K562 treated with DMSO at 1 percent for 24 hours (cell line): ENCODE measurements around the gene TMEM203. TPM values are rescaled to one million over a fixed set of nuclear protein-coding genes. Genes with fewer than 3 reads are reported as not detected.

Experiments
- total RNA-seq: library from RNA; unstranded; fragments of 300-600 nt; gene quantifications from 2 replicates; pipeline ENCODE4 v1.2.3, GENCODE V29; 2022; ENCODE audit warnings: low read depth; ENCODE audit not compliant: insufficient read depth

Gene TMEM203
- 70.6 and 73.1 TPM in 2 replicates for total RNA-seq

GRCh38 chr9:137205126-137206069 is at the start of gene TMEM203, which contains the start of gene NDOR1:
TMEM203 (minus strand) TSS chr9:137205648; CDS start chr9:137205414, 234 bp downstream.
NDOR1 (plus strand) TSS chr9:137205700; CDS start chr9:137205778, 78 bp downstream.

GRCh38 chr9:137254624-137255447 is 49.4 kb upstream of the TMEM203 start, which contains the start of gene NELFB:
NELFB (plus strand) TSS chr9:137255327.

DNA sequence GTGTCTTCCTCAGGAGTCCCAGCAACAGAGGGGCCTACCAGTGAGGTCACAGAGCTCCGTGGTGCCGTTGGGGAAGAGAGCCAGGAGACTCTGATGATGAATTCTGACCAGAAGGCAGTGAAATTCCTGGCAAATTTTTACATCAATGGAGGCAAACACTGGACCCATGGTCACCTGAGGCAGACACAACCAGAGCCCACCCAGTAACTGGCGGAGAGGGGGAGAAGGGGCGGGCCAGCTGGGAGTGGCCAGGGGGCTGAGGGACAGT is 45.7 kb upstream of the TMEM203 start, which contains the start of gene STPG3:
Gene STPG3, plus strand, starts transcription at position 93 of the 268 bp plus-strand sequence. Its CDS starts 1 bp downstream, at position 94.

DNA sequence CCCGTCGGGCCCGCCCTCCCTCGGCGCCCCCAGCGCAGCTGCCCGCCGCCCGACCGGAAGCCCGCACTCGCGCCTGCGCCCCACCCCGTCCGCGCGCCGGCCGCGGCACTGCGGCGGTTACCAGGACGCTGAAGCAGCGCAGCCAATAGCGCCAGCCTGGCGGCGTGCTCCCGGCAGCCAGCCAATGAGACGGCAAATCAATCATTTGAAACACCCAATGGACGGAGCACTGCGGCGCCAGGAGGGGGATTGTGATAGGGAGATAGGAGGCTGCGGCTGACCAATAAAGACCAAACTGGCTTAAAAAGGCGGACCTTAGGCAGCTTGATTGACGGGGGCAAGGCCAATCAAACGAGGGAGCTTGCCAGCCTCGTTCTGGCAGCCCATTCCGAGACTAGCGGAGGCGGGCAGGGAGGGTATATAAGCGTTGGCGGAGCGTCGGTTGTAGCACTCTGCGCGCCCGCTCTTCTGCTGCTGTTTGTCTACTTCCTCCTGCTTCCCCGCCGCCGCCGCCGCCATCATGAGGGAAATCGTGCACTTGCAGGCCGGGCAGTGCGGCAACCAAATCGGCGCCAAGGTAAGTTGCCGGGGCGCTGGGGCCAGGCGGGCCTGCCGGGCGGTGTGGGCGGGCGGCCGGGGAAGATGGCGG is 35.5 kb upstream of the TMEM203 start, which contains the start of gene TUBB4B:
Gene TUBB4B, plus strand, starts transcription at position 447 of the 649 bp plus-strand sequence. Its CDS starts 74 bp downstream, at position 521.

DNA sequence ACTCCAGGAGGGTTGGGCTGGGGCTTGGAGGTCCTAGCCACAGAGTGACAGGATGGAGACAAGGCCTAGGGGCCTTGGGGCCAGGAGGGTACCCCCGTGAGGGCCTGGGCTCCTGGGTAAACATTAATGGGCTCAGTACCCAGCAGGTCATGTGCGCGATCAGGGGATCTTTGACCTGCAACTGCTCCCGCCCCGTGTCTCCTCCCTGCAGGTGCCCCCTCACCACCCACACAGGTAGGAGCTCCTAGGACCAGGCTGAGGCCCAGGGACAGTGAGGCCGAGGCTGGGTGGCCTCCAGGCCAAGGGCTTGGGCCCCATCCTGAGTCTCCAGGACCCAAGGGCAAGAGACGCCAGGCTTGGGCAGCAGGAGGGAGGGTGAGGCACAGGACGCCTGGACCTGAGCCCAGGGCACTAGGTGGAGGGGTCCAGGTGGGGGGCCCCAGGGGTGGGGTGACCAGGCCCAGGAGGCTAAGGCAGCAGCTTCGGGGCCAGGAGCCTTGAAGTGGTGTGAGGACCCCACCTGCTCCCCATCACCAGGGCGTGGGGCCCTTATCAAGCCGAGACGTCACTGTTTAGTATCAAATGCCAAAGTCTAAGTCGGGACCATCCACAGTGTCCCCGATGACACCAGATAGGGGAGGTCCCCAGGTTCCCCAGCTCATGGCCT is 25.4 kb upstream of the TMEM203 start, which contains the start of gene SLC34A3:
Gene SLC34A3, plus strand, starts transcription at position 197 of the 667 bp plus-strand sequence. CDS start 802 bp downstream, outside the sequence.

DNA sequence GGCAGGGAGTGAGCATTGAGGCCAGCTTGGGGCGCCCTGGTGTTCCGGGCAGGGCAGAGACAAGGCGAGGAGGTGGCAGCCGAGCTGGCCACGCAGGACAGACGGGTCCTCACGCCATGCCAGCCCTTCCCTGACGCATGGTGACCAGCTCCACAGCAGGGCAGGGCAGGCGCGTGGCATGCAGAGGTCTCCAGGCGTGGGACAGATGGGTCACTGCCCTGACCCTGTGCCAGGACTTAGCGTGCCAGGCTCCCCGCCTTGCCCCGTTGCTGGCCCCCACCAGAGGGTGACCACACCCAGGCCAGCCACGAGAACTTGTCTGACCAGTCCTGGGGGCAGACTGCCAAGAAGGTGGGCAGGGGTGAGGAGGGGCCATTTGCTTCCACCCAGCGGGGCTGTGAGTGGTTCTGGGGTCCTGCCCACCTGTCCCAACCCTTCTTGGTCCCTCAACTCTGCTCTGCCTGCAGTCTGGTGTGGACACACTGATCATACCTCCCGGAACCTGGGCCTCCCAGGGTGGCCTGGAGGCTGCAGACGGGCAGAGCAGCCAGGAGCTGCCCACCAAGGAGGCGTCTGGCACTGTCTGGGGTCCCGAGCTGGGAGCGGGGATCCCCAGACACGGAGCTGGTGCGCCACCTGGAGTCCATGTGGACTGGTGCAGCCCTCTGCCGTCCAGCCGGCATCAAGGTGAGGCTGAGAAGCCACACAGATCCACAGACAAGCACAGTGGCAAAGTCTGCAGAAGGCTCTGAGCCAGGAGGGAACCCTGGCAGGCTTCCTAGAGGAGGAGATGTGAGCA is 21.8 kb upstream of the TMEM203 start, which contains the start of gene RNF224:
Gene RNF224, plus strand, starts transcription at position 449 of the 799 bp plus-strand sequence. CDS start 834 bp downstream, outside the sequence.

GRCh38 chr9:137224830-137225694 is 19.6 kb upstream of the TMEM203 start, which contains the start of gene CYSRT1:
CYSRT1 (plus strand) TSS chr9:137225174; CDS start chr9:137225622, 448 bp downstream.

DNA sequence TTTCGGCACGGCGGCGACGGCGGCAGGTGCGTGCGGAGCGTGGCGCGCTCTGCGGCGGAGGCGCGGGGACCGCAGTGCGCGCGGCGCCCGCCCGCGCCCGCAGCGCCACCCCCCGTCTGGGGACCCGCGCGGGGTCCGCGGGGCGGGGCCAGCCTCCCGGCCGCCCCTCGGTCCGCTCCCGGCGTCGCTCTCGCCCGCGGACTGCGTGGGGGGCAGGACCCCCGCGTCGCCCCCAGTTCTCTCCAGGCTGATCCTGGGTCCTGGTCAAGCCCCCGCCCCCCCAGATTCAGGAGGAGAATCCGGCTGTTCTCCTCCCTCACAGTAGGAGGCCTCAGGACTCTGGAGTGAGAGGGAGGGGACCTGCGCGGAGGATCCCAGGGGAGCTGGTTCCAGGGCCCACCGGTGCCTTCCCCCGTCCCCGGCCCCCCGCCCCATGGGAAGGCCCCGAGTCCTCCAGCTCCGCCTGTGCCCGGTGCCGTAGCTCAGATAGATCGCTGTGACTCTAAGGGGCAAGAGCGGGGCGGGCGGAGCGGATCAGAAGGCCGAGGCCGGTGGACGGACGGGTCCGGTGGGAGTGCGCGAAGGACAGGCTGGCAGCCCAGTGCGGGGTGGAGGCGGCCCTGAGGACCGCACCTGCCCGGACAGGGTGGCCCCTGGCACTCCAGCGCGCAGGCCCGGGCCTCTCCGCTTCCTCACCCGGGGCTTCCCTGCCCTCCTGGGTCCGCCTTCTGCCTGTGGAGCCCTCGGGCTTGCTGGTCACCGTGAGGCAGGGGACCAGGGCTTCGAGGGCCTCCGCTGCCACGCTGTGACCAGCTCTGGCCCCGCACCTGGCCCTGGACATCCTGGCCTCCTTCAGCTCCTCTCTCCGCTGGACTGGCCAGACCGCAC is 17.0 kb upstream of the TMEM203 start, which contains the start of gene RNF208:
Gene RNF208, minus strand, starts transcription at position 51 of the 888 bp plus-strand sequence. CDS start 1,028 bp downstream, outside the sequence.

DNA sequence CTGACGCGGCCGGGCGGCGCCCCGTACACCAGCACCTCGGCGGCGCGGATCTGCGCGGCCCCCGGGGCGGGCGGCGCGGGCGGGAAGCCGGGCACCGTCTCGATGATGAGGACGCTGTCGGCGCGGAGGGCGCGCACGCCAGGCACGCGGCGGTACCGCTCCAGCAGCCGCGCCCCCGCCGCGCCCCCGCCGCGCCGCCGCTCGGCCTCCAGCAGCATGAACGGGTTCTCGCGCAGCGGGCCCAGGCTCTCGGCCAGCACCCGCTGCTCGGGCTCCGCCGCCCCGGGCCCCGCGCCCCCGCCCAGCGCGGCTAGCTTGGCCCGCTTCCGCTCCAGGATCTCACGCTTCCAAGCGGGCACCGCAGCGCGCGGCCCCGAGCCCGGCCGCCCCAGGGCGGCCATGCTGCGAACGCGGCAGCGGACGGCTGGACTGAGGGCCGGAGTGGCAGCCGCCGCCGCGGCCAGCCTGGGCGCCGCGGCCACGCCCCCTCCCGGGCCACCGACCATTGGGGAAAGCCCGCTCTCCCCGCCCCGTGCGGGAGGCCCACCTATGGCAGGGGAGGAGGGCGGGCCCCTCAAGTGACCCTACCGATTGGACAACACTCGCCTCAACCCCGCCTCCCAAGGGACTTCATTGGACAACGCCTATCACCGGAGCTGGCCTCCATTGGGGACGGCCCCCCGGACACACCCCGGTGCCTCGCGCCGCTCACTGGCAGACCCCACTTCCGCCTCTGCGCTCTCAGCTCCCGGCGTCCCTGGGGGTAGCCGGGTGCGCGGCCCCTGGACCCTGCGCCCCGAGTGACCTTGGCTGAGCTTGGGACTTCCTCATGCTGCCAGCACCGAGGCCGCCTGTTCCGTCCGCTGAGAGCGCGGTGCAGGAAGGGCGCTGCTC is 4.9 kb downstream of the TMEM203 start, which contains the start of gene TPRN:
Gene TPRN, minus strand, starts transcription at position 431 of the 894 bp plus-strand sequence. Its CDS starts 30 bp downstream, at position 401.

DNA sequence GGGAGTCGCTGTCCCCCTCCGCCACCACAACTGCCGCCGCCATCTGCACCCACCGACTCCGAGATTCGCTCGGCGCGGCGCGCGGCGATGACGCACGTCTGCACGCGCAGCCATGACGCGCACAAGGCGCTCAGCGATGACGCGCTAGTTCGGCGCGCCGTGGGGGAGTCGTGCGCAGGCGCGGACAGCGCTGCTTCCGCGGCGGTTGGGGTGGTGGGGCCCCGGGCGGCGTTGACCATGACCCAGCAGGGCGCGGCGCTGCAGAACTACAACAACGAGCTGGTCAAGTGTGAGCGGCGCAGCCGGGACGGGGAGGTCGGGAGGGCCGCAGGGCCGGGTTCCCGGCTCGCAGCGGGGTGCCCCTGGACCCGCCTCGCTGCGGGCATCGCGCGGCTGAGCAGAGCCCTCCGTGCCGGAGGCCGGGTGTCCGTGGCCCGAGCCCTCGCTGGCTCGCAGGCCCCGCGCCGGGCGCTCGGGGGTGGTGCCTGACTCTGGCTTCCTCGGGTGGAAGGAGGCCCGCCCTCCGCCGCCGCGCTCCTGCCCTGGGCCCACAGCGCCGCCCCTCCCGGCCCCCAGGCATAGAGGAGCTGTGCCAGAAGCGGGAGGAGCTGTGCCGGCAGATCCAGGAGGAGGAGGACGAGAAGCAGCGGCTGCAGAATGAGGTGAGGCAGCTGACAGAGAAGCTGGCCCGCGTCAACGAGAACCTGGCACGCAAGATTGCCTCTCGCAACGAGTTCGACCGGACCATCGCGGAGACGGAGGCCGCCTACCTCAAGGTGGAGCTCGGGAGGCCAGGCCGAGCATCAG is 16.8 kb downstream of the TMEM203 start, which contains the start of the genes ANAPC2 and SSNA1:
Gene ANAPC2, minus strand, starts transcription at position 71 of the 807 bp plus-strand sequence. Its CDS starts 28 bp downstream, at position 43.
Gene SSNA1, plus strand, starts transcription at position 187 of the 807 bp plus-strand sequence. Its CDS starts 51 bp downstream, at position 238.

DNA sequence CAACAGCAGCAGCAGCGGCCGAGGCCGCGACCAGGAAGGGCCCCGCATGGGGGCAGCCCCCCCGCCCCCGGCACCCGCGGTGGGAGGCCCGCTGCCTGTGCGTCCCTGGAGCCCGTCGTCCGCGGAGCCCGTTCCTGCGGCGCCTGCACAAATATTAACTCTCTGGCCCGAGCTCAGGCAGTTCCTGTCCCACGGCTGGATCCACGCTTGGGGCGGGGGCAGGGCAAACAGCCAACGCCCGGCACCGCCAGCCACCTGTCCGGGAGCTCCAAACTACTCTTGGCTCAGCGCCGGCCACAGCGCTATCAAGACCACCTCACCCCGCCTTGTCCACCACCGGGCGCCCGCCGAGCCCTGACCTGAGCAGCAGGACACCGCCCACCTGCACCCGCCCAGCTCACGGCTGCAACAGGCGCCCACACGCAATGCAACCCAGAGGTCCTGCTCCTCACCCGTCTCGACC is 35.5 kb downstream of the TMEM203 start, which contains the start of gene LRRC26:
Gene LRRC26, minus strand, starts transcription at position 156 of the 463 bp plus-strand sequence. Its CDS starts 108 bp downstream, at position 48.

